Left ventricle myocardium superior (tissue), 1 donor: Measurements from ENCODE around the gene PCDHGB6. TPM values are rescaled to one million over a fixed set of nuclear protein-coding genes. Genes with fewer than 3 reads are reported as not detected.
"Not testable (repeated sequence)": the region's sequence is repeated elsewhere in the genome, so short reads cannot be mapped to it uniquely, and the experiment has no call there.

Source experiments
- ATAC-seq: fragments of 200-7000 bp; cut with Tn5 transposase; one replicate; pipeline ENCODE4 v1.9.1; 2020; ENCODE audit warnings: mild to moderate bottlenecking, moderate library complexity
- DNase-seq: peaks from one replicate; pipeline ENCODE4 v3.0.0-alpha.2; 2020
- intact Hi-C: fragments of 100-400 bp; cut with micrococcal nuclease; formaldehyde crosslinking; loops from one replicate; pipeline ENCODE4 v1.11.0; 2022
- long read RNA-seq: library from polyadenylated mRNA; unstranded; transcript quantifications from one replicate; pipeline ENCODE4 v2.0.0, GENCODE V29; 2021
- total RNA-seq: library from RNA; stranded (reverse); fragmentation: NEBNext Ultra II Directional; extraction: Animal tissue kit (Norgen Biotek cat#: 25700); gene quantifications from one replicate; pipeline ENCODE4 v1.2.1, GENCODE V29; 2021
- donor health status: DM: no; HTN: yes; CAD: no; lungs with severe emphysema.

The PCDHGB6 gene
- total RNA-seq, result 4.7 TPM
- long read RNA-seq, full-length matches to known transcripts, result 1 of 1 reads
- long read RNA-seq, partial matches to known transcripts, result 0 of 1 reads
- long read RNA-seq, other reads (novel, unspliced or antisense), result 0 of 1 reads

DNA sequence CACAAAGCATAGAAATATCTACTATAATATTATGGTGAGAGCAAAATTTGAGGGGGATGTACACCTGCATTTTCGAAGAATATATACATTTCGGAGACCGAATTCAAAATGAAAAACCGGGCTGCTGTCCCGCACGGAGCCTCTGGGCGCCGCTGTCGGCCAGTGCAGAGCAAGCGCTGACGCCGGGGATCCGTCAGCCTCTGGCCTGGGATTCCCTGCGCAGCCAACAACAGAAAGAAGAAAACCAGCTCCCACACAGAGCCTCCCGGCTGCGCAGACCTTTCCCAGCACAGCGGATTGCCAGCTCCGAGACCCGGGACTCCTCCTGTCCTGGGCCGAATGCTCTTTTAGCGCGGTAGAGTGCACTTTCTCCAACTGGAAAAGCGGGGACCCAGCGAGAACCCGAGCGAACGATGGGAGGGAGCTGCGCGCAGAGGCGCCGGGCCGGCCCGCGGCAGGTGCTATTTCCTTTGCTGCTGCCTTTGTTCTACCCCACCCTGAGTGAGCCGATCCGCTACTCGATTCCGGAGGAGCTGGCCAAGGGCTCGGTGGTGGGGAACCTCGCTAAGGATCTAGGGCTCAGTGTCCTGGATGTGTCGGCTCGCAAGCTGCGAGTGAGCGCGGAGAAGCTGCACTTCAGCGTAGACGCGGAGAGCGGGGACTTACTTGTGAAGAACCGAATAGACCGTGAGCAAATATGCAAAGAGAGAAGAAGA is at the start of gene PCDHGB6:
TSS of gene PCDHGB6 (plus strand) at position 232 of the 716 bp plus-strand sequence. CDS start at position 414, 182 bp downstream.
- peak; percentile 92 for ATAC-seq
- DNase-seq, result peak; percentile 78
- intact Hi-C loops, result loop anchor here (10.0 kb wide), 1 partner anchor 157 kb away; no protein-coding TSS in a partner anchor

DNA sequence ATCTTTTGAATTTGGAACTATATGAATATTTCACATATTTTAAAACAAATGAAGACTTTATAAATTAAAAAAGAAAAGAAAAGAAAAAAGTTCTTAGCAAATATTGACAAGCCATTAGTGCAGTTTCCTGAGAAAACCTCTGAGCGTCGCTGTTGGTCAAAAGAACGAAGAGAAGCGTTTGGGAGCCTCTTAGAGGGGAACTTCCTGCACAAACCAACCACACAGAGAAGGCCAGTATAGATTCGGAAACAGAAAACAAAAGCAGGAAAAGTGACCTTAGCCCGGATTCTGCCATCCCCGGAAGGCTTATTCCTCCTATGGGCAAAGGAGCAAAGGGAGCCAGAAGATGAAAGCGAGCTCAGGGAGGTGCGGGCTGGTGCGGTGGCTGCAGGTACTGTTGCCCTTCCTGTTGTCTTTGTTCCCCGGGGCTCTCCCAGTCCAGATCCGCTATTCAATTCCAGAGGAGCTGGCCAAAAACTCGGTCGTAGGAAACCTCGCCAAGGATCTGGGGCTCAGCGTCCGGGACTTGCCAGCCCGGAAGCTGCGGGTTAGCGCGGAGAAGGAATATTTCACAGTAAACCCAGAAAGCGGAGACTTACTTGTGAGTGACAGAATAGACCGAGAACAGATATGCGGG is 47.9 kb upstream of the PCDHGB6 start, which contains the start of gene PCDHGB2:
TSS of gene PCDHGB2 (plus strand) at position 205 of the 637 bp plus-strand sequence. CDS start at position 347, 142 bp downstream.
- intact Hi-C loops, result no loop called here
- DNase-seq (no peak), ATAC-seq (peak; percentile 45)

- DNase-seq (no peak), ATAC-seq (no peak)
- intact Hi-C loops, result no loop called here
Observed at GRCh38 chr5:141360685-141361084, 47.1 kb upstream of the PCDHGB6 start.

GRCh38 chr5:141362719-141363118 is 45.1 kb upstream of the PCDHGB6 start:
- ATAC-seq (no peak), DNase-seq (no peak)
- intact Hi-C loops, result no loop called here

- peak; percentile 35 for DNase-seq
- intact Hi-C loops, result no loop called here
- peak; percentile 78 for ATAC-seq
Observed at GRCh38 chr5:141363952-141364660, 43.7 kb upstream of the PCDHGB6 start, which contains the start of gene PCDHGA5. Gene PCDHGA5, plus strand, starts transcription at chr5:141364162. Its CDS starts 169 bp downstream, at chr5:141364331.

GRCh38 chr5:141366016-141366896 is 41.6 kb upstream of the PCDHGB6 start:
- intact Hi-C loops, result no loop called here
- ATAC-seq (no peak), DNase-seq (no peak)

- ATAC-seq, result peak; percentile 92
- DNase-seq, result peak; percentile 76
- intact Hi-C loops, result no loop called here
Observed at GRCh38 chr5:141369994-141370848, 37.6 kb upstream of the PCDHGB6 start, which contains the start of gene PCDHGB3. Gene PCDHGB3, plus strand, starts transcription at chr5:141370242. Its CDS starts 153 bp downstream, at chr5:141370395.

GRCh38 chr5:141371572-141372475 is 36.0 kb upstream of the PCDHGB6 start:
- no peak for DNase-seq
- peak; percentile 51 for ATAC-seq
- intact Hi-C loops, result no loop called here

GRCh38 chr5:141373673-141374317 is 34.0 kb upstream of the PCDHGB6 start, which contains the start of gene PCDHGA6:
Gene PCDHGA6, plus strand, starts transcription at chr5:141373891. Its CDS starts 193 bp downstream, at chr5:141374084.
- intact Hi-C loops, result no loop called here
- ATAC-seq, result no peak
- DNase-seq, result no peak

GRCh38 chr5:141374627-141375026 is 33.2 kb upstream of the PCDHGB6 start:
- intact Hi-C loops, result no loop called here
- ATAC-seq, result peak; percentile 62
- DNase-seq, result peak; percentile 35

DNA sequence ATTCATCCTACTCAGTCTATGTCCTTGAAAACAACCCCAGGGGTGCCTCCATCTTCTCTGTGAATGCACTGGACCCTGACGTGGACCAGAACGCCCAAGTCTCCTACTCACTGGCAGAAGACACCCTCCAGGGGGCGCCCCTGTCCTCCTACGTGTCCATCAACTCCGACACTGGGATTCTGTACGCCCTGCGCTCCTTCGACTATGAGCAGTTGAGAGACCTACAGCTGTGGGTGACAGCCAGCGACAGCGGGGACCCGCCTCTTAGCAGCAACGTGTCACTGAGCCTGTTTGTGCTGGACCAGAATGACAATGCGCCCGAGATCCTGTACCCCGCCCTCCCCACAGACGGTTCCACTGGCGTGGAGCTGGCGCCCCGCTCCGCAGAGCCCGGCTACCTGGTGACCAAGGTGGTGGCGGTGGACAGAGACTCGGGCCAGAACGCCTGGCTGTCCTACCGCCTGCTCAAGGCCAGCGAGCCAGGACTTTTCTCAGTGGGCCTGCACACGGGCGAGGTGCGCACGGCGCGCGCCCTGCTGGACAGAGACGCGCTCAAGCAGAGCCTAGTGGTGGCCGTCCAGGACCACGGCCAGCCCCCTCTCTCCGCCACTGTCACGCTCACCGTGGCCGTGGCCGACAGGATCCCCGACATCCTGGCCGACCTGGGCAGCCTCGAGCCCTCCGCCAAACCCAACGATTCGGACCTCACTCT is 32.2 kb upstream of the PCDHGB6 start:
- DNase-seq, ATAC-seq, intact Hi-C loops: not testable (repeated sequence)

- intact Hi-C loops, result no loop called here
- ATAC-seq, result peak; percentile 39
- DNase-seq, result no peak
Observed at GRCh38 chr5:141382469-141383294, 25.1 kb upstream of the PCDHGB6 start, which contains the start of gene PCDHGA7. Gene PCDHGA7, plus strand, starts transcription at chr5:141382742. Its CDS starts 158 bp downstream, at chr5:141382900.

GRCh38 chr5:141383345-141383744 is 24.5 kb upstream of the PCDHGB6 start:
- DNase-seq (no peak), ATAC-seq (no peak)
- intact Hi-C loops, result no loop called here

- ATAC-seq, result no peak
- DNase-seq, result no peak
- intact Hi-C loops, result no loop called here
Observed at GRCh38 chr5:141384471-141385267, 23.2 kb upstream of the PCDHGB6 start.
